Retinal pigment epithelial cell (primary cell): ENCODE results near the gene GON4L.
A peak's percentile ranks its signal among the peaks of the same experiment; 100 is the strongest.
"Not testable (repeated sequence)": the region's sequence is repeated elsewhere in the genome, so short reads cannot be mapped to it uniquely, and the experiment has no call there.

Experiments used
- DNase-seq: peaks from one replicate; pipeline ENCODE4 v3.0.0-alpha.2; 2010; ENCODE audit warnings: low read depth
- H3K4me3 ChIP-seq: 2 replicates; pipeline ENCODE4 v1.5.1; 2011; ENCODE audit warnings: mild to moderate bottlenecking, low read length, control low read depth, moderate library complexity
- CTCF ChIP-seq: conservative IDR thresholded peaks from 2 replicates; pipeline ENCODE4 v1.5.1; 2011; ENCODE audit warnings: low read depth, low read length, control low read depth, inconsistent platforms

Gene GON4L

GRCh38 chr1:155856975-155857930 lies at the start of gene GON4L:
GON4L (minus strand) TSS chr1:155857214; CDS start chr1:155853780, 3,434 bp downstream.
- H3K4me3 ChIP-seq = peak within 1 kb of the TSS; percentile 79
- no peak for TF ChIP-seq CTCF
- peak; percentile 73 for DNase-seq

- DNase-seq = no peak
- no peak overlapping the region for H3K4me3 ChIP-seq
- no peak for TF ChIP-seq CTCF
Observed at GRCh38 chr1:155904261-155904660, 47.2 kb upstream of the GON4L start.

GRCh38 chr1:155900161-155900560 lies 43.1 kb upstream of the GON4L start:
- no peak for DNase-seq
- TF ChIP-seq CTCF = no peak
- H3K4me3 ChIP-seq = no peak overlapping the region

- no peak overlapping the region for H3K4me3 ChIP-seq
- no peak for DNase-seq
- TF ChIP-seq CTCF = no peak
Observed at GRCh38 chr1:155899683-155900082, 42.7 kb upstream of the GON4L start.

GRCh38 chr1:155898888-155899287 lies 41.9 kb upstream of the GON4L start:
- TF ChIP-seq CTCF = no peak
- no peak for DNase-seq
- no peak overlapping the region for H3K4me3 ChIP-seq

GRCh38 chr1:155897746-155898145 lies 40.7 kb upstream of the GON4L start:
- H3K4me3 ChIP-seq = no peak overlapping the region
- no peak for DNase-seq
- no peak for TF ChIP-seq CTCF

GRCh38 chr1:155896476-155896875 lies 39.5 kb upstream of the GON4L start:
- not testable (repeated sequence) for H3K4me3 ChIP-seq, DNase-seq

GRCh38 chr1:155895617-155896016 lies 38.6 kb upstream of the GON4L start:
- not testable (repeated sequence) for DNase-seq, H3K4me3 ChIP-seq
